Activated T-helper 1 cell treated with anti-CD3 and anti-CD28 coated beads, Interleukin-12 subunit alpha, Interleukin-12 subunit beta, Interleukin-2, Interleukin-4 antibody, amounts not matched to agents 30 ng/mL and 10 ng/mL and 1 ng/mL, durations not matched to agents 14 hours and 24 hours and 36 hours (primary cell): ENCODE data around the gene TPCN1. TPM values are rescaled to one million over a fixed set of nuclear protein-coding genes. Genes with fewer than 3 reads are reported as not detected.

Experiments
- DNase-seq: peaks from one replicate; pipeline ENCODE4 v3.0.0; 2021; ENCODE audit warnings: low spot score
- H3K27ac Mint-ChIP-seq: one replicate; pipeline ENCODE4 v1.8.0; 2021; ENCODE audit warnings: mild to moderate bottlenecking, mixed read lengths
- H3K27me3 Mint-ChIP-seq: one replicate; pipeline ENCODE4 v1.8.0; 2022; ENCODE audit warnings: mild to moderate bottlenecking, moderate library complexity, mixed read lengths; ENCODE audit not compliant: insufficient read depth
- H3K36me3 Mint-ChIP-seq: one replicate; pipeline ENCODE4 v1.8.0; 2021; ENCODE audit warnings: low read depth, mixed read lengths
- H3K4me1 Mint-ChIP-seq: one replicate; pipeline ENCODE4 v1.8.0; 2021; ENCODE audit warnings: low read depth, mixed read lengths
- H3K4me3 Mint-ChIP-seq: one replicate; pipeline ENCODE4 v1.8.0; 2021; ENCODE audit warnings: mild to moderate bottlenecking, moderate library complexity, mixed read lengths
- H3K9me3 Mint-ChIP-seq: one replicate; pipeline ENCODE4 v1.8.0; 2021; ENCODE audit warnings: mixed read lengths
- intact Hi-C: fragments of 100-400 bp; cut with micrococcal nuclease; formaldehyde crosslinking; loops from one replicate; pipeline ENCODE4 v1.15.1; 2024
- total RNA-seq: library from RNA; stranded (reverse); gene quantifications from 2 replicates; pipeline ENCODE4 v1.2.3, GENCODE V29; 2022

The TPCN1 gene
- total RNA-seq, 1 donor from 2014 or later, result 31.4 TPM

DNA sequence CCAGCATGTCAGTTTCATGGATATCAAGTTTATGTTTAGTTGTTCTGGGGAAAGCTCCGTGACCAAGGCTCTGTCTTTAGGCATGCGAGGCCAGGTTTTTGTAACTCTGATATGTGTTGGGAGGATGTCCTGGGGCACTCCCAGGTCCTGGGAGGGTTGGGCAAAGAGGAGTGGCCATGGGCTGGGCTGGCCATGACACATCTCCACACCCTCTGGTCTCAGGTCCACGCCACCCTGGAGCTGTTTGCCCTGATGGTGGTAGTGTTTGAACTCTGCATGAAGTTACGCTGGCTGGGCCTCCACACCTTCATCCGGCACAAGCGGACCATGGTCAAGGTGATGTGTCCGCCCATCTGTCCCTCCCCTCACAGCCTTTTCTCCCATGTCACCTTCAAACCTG lies 46.4 kb downstream of the TPCN1 start:
- no peak for DNase-seq
- Mint-ChIP-seq H3K4me1 (peaks cover 28% of the 10 kb centered on the region), H3K27me3 (no peaks in the 10 kb centered on the region), H3K27ac (no peak overlapping the region), H3K9me3 (no peaks in the 10 kb centered on the region), H3K4me3 (no peak overlapping the region), H3K36me3 (peaks cover 37% of the 10 kb centered on the region)
- intact Hi-C loops, result no loop called here

DNA sequence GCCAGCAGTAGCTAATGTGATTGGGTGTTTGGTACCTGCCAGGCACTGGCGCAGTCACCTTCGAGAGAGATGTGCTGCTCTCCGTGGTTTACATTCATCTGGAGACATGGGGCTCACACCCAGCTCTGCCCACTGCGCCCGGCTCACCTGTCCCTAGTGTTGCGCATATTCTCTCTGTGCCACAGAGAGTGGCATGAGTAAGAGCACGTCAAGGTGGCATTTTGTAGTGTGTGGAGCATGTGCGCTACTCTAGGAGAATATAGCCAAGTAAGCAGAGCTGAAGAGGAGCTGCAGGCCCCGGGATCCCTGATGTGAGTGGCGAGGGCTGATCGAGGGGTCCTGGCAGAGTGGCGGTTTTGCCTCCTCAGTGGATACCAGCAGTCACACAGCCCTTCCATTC lies 46.9 kb downstream of the TPCN1 start:
- intact Hi-C loops, result no loop called here

DNA sequence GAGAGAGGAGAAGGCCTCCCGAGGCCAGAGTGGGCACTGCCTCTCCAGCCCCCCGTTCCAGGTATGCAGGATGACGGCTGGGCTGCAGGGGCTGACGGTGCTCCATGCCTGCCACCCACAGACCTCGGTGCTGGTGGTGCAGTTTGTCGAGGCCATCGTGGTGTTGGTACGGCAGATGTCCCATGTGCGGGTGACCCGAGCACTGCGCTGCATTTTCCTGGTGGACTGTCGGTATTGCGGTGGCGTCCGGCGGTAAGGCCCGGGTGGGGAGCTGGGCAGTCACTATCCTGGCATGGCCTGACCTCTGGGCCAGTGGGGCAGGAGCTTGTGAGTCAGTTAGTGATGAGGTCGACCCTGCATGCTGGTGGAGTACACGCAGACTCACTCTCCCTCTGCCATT lies 47.4 kb downstream of the TPCN1 start:
- Mint-ChIP-seq H3K27ac (no peak overlapping the region), H3K9me3 (no peaks in the 10 kb centered on the region), H3K27me3 (no peaks in the 10 kb centered on the region), H3K4me3 (no peak overlapping the region), H3K4me1 (peaks cover 23% of the 10 kb centered on the region), H3K36me3 (peaks cover 38% of the 10 kb centered on the region)
- intact Hi-C loops, result no loop called here
- no peak for DNase-seq

More for the DNA sequence above, 46.9 kb downstream of the TPCN1 start:
- Mint-ChIP-seq H3K4me3 (no peak overlapping the region), H3K36me3 (peaks cover 37% of the 10 kb centered on the region), H3K4me1 (peaks cover 26% of the 10 kb centered on the region), H3K27me3 (no peaks in the 10 kb centered on the region), H3K9me3 (no peaks in the 10 kb centered on the region), H3K27ac (no peak overlapping the region)
- no peak for DNase-seq

DNA sequence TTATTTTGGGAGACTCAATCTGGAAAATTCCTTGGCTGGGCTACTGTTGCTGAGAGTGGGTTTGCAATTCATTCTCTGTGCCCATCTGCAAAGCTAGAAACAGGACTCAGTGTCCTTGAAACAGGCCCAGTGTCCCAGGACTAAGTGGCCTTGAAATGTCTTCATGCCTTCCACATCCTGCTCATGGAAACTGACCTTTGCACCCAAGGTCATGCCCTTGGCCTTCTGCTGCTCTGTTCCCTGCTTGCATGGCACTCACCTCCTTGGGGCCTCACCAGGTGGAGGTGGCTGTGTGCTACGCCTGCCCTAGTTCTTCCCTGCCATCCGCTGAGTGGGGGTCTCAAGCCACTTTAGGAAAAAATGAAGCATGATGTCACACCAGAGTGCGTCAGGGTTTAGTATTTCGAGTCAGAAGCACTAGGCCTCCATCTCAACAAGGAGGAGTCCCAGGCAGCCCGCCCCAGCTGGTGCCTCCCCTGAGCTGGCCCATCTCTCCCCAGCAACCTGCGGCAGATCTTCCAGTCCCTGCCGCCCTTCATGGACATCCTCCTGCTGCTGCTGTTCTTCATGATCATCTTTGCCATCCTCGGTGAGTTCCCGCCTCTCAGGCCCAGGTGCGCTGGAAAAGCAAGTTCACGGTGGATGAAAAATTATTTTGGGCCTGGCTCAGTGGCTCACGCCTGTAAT lies 48.1 kb downstream of the TPCN1 start:
- no peaks in the 10 kb centered on the region for H3K27me3 Mint-ChIP-seq
- no peak overlapping the region for H3K27ac Mint-ChIP-seq
- intact Hi-C loops, result no loop called here
- peaks cover 33% of the 10 kb centered on the region for H3K36me3 Mint-ChIP-seq
- no peaks in the 10 kb centered on the region for H3K9me3 Mint-ChIP-seq
- H3K4me1 Mint-ChIP-seq, result peaks cover 15% of the 10 kb centered on the region
- no peak overlapping the region for H3K4me3 Mint-ChIP-seq
- no peak for DNase-seq

DNA sequence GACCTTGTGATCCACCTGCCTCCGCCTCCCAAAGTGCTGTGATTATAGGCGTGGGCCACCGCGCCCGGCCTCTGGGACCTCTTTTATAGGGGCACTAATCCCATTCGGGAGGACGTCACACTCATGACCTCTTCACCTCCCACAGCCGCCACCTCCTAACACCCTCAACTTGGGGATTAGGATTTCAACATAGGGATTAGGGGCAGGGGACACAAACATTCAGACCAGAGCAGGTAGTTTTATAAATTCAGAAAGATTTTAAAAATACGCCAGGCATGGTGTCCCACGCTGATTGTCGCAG lies 49.4 kb downstream of the TPCN1 start:
- intact Hi-C loops, result no loop called here
- Mint-ChIP-seq H3K4me1 (peaks cover 15% of the 10 kb centered on the region), H3K27ac (no peak overlapping the region), H3K4me3 (no peak overlapping the region), H3K27me3 (no peaks in the 10 kb centered on the region), H3K9me3 (no peaks in the 10 kb centered on the region), H3K36me3 (peaks cover 35% of the 10 kb centered on the region)
- DNase-seq, result no peak

DNA sequence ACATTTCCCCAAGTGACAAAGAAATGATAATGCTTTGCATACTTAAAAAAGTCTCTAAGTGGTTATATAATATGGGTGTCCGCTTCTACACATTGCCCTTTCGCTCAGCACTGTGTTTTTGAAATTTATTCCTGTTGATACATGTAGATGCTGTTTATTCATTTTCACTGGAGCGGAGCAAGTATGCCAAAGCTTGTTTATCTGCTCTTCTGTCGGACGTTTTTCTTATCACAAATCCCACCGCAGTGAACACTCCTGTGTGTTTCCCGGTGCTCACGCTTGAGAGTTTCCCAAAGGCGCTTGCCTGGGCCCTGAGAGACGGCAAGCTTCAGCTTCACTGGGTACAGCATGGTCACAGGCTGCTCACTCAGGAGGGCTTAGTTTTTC lies 50.2 kb downstream of the TPCN1 start:
- Mint-ChIP-seq H3K4me1 (peaks cover 15% of the 10 kb centered on the region), H3K27me3 (no peaks in the 10 kb centered on the region), H3K36me3 (peaks cover 29% of the 10 kb centered on the region), H3K9me3 (no peaks in the 10 kb centered on the region), H3K4me3 (no peak overlapping the region), H3K27ac (no peak overlapping the region)
- intact Hi-C loops, result no loop called here
- DNase-seq, result no peak

DNA sequence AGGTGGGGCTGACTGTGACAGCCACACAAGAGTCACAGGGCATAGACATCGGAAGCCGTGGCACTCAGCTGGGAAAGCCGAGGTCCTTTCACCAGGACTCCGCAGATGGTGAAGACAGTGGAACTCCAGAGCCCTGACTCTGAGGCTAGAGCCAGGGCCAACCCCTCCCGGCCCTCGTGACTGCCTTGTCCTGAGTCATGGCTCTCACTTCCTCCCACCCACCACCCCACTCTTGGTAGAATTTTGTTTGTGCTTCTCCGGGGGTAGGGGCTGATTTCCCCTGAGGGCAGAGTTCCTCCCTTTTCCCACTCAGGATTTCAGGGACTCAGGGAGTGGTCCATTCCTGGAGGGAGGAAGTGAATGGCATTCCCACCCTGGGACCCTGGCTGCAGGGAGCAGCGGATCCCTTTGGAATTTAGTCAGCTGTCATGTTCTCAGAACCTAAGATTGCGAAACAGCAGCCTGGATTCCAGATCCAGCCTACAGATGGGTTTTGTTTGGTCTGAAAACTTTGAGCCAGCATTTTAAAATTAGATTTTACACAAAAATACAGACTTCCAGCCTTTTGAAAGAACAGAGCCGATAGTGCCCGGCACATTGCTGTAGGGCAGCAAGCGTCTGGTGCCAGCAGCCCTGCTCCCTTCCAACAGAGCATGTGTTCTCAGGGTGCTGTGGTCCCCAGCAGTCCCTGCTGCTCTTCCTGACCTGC lies 50.7 kb downstream of the TPCN1 start:
- H3K36me3 Mint-ChIP-seq, result peaks cover 27% of the 10 kb centered on the region
- intact Hi-C loops, result loop anchor here (1.0 kb wide), 1 partner anchor 10 kb away; no protein-coding TSS in a partner anchor
- no peak overlapping the region for H3K4me3 Mint-ChIP-seq
- peaks cover 15% of the 10 kb centered on the region for H3K4me1 Mint-ChIP-seq
- no peaks in the 10 kb centered on the region for H3K27me3 Mint-ChIP-seq
- H3K27ac Mint-ChIP-seq, result no peak overlapping the region
- H3K9me3 Mint-ChIP-seq, result no peaks in the 10 kb centered on the region
- no peak for DNase-seq

DNA sequence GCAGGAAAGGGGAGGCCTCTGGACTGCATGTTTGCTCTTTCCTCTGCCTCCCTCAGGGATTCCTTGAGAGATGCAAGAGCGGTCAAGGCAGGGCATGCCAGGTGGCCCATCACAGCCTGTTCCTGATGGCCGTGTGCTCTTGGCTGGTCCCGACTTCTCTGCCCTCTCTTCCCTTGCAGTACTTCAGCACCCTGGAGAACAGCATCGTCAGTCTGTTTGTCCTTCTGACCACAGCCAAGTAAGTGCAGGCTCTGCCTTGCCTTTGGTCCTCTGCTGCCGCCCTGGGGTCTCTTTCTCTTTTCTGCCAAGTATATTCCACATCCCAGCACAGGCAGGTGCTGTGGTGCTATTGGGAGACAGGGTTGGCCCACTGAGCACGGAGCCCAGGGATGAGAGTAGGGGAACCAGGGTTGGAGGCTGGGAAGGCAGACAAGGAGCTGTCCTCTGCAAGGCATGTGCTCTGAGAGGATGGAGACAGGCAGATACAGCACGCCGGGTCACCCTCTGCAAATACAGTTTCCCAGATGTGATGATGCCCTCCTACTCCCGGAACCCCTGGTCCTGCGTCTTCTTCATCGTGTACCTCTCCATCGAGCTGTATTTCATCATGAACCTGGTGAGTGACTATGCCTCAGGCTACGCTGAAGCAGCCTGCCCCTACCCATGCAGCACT lies 51.9 kb downstream of the TPCN1 start:
- no peaks in the 10 kb centered on the region for H3K9me3 Mint-ChIP-seq
- peaks cover 19% of the 10 kb centered on the region for H3K36me3 Mint-ChIP-seq
- no peaks in the 10 kb centered on the region for H3K27me3 Mint-ChIP-seq
- no peak for DNase-seq
- no peak overlapping the region for H3K27ac Mint-ChIP-seq
- H3K4me1 Mint-ChIP-seq, result peaks cover 15% of the 10 kb centered on the region
- intact Hi-C loops, result no loop called here
- no peak overlapping the region for H3K4me3 Mint-ChIP-seq

DNA sequence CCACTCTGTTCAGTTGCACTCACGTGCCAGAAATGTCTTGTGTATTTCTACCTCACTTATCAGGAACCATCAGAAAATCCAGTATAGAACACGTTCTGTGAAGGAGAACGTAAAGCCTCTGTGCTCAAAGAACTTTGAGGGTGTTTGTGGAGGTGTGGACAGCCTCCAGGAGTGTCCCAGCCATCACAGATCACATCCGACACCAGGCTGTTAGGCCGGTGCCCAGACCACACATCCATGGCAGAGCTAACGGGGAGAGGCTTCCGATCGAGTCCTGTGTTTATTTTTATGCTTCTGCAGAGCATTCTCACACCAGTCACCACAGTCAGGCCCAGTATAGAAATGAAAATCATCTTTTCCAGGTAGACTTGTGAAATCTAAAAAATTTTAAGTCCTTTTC lies 53.6 kb downstream of the TPCN1 start:
- H3K9me3 Mint-ChIP-seq, result no peaks in the 10 kb centered on the region
- intact Hi-C loops, result no loop called here
- H3K36me3 Mint-ChIP-seq, result peaks cover 23% of the 10 kb centered on the region
- no peaks in the 10 kb centered on the region for H3K27me3 Mint-ChIP-seq
- H3K27ac Mint-ChIP-seq, result no peak overlapping the region
- H3K4me1 Mint-ChIP-seq, result peaks cover 15% of the 10 kb centered on the region
- no peak overlapping the region for H3K4me3 Mint-ChIP-seq
- DNase-seq, result no peak

DNA sequence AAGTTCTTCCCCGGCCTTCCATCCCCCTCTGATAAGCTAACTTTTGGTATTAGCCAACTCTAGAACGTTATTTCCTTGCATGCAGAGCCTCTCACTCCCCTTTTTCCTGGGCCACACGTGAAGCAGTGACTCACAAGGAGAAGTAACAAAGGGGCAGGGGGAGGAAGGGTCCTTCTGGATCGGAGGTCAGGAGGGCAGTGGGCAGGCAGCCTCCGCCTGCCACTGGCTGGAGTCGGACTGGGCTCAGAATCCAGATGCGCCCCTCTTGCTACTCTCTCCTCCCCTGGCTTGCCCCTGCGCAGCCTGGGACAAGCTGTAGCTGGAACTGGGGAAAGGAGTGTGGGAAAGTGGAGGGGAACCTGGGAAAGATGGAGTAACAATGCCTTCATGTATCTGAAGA lies 55.0 kb downstream of the TPCN1 start:
- no peak overlapping the region for H3K27ac Mint-ChIP-seq
- H3K4me1 Mint-ChIP-seq, result peaks cover 14% of the 10 kb centered on the region
- H3K27me3 Mint-ChIP-seq, result no peaks in the 10 kb centered on the region

DNA sequence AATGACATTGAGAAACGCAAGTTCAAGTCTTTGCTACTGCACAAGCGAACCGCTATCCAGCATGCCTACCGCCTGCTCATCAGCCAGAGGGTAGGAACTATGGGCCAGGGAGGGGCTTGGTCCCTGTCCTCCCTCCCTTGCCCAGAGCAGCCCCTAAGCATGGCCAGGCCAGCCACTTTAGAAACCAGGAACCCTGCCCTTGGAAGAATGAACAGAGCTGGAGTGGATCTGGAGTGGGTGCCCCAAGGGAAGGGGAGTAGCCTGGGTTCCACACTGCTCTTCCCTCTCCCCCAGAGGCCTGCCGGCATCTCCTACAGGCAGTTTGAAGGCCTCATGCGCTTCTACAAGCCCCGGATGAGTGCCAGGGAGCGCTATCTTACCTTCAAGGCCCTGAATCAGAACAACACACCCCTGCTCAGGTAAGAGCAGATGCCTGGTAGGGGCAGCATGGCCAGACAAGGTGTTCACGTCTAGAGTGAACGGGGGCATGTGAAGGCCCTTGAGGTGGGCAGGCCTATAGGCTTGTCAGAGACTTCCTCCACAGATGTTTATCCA lies 55.8 kb downstream of the TPCN1 start:
- Mint-ChIP-seq H3K4me1 (peaks cover 8% of the 10 kb centered on the region), H3K27ac (no peak overlapping the region), H3K27me3 (no peaks in the 10 kb centered on the region), H3K36me3 (peaks cover 16% of the 10 kb centered on the region), H3K9me3 (no peaks in the 10 kb centered on the region), H3K4me3 (no peak overlapping the region)
- DNase-seq, result no peak
- intact Hi-C loops, result no loop called here

More for the DNA sequence above, 55.0 kb downstream of the TPCN1 start:
- intact Hi-C loops, result no loop called here
- Mint-ChIP-seq H3K9me3 (no peaks in the 10 kb centered on the region), H3K4me3 (no peak overlapping the region), H3K36me3 (peaks cover 20% of the 10 kb centered on the region)
- no peak for DNase-seq

DNA sequence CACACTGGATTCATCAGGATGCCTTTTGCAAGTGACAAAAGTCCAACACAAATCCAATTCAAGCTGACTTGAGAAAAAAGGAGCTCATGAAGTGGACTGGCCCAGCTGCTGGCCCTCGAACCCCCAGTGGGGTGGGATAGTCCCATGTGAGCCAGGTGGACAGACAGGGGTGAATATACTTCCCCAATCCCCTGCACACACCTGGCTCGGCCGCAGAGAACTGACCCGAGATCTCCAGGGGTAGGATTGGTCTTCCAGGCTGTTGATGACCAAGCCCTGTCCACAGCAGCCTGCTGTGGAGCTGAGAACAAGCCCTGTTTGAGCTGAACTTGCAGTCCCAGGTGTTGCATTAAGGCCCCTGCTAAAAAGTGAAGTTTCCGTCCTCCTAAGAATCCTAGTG lies 56.2 kb downstream of the TPCN1 start:
- peaks cover 3% of the 10 kb centered on the region for H3K4me1 Mint-ChIP-seq
- H3K9me3 Mint-ChIP-seq, result no peaks in the 10 kb centered on the region
- no peak for DNase-seq
- H3K36me3 Mint-ChIP-seq, result peaks cover 13% of the 10 kb centered on the region
- no peak overlapping the region for H3K27ac Mint-ChIP-seq
- no peak overlapping the region for H3K4me3 Mint-ChIP-seq
- no peaks in the 10 kb centered on the region for H3K27me3 Mint-ChIP-seq
- intact Hi-C loops, result no loop called here

DNA sequence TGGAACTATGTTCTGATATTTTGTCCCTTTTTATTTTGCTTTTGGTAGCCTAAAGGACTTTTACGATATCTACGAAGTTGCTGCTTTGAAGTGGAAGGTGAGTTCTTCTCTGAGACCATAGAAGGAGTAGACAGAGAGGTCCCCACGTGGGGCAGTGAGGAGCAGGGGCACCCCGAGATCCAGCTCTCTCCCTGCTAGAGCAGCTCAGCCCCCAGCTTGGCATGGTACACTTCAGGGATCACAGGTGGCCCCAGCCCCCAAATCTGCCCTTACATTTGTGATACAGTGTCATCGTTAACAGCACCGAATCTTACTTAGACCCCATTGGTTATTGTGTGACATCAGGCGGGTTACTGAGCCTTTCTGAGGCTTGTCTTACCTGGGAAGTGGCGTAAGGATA lies 56.9 kb downstream of the TPCN1 start:
- H3K27ac Mint-ChIP-seq, result no peak overlapping the region
- H3K4me3 Mint-ChIP-seq, result no peak overlapping the region
- H3K27me3 Mint-ChIP-seq, result no peaks in the 10 kb centered on the region
- intact Hi-C loops, result no loop called here
- no peaks in the 10 kb centered on the region for H3K4me1 Mint-ChIP-seq
- H3K36me3 Mint-ChIP-seq, result peaks cover 12% of the 10 kb centered on the region
- no peaks in the 10 kb centered on the region for H3K9me3 Mint-ChIP-seq
- no peak for DNase-seq
